Ishikawa (cell line): ENCODE data around the gene CLIC3.

Source experiments
- CEBPB ChIP-seq: IDR thresholded peaks from 2 replicates; pipeline ENCODE4 v1.6.1; 2012
- EGR1 ChIP-seq: IDR thresholded peaks from 2 replicates; pipeline ENCODE4 v1.6.1; 2012
- FOXM1 ChIP-seq: IDR thresholded peaks from 2 replicates; pipeline ENCODE4 v1.6.1; 2012; ENCODE audit warnings: low read depth, borderline replicate concordance
- MAX ChIP-seq: IDR thresholded peaks from 2 replicates; pipeline ENCODE4 v1.6.1; 2012
- RAD21 ChIP-seq: IDR thresholded peaks from 2 replicates; pipeline ENCODE4 v1.6.1; 2012; ENCODE audit warnings: low read depth
- YY1 ChIP-seq: IDR thresholded peaks from 2 replicates; pipeline ENCODE4 v1.6.1; 2012; ENCODE audit warnings: low read depth

GRCh38 chr9:136978865-136979544 lies 17.4 kb downstream of the CLIC3 start:
- TF ChIP-seq EGR1 (peak; percentile 52; the same call in 1 of the 2 replicates), MAX (no peak), RAD21 (no peak), YY1 (no peak), CEBPB (no peak), FOXM1 (no peak)
